Tibial nerve (tissue), 4 donors: ENCODE data around the gene RSPH3.

ENCODE experiments used
- CTCF ChIP-seq, 5 experiments: fragments of 200-600 bp in 3 of 5; fragments of 450-650 bp in 2 of 5; sonication (generic) in 3 of 5; IDR thresholded peaks; one replicate each; pipeline ENCODE4 v1.5.1; 2016 to 2019; ENCODE audit warnings: antibody characterized with exemption in 5 of 5, mild to moderate bottlenecking in 3 of 5, moderate library complexity in 2 of 5
- EP300 ChIP-seq, 2 donors: sonication (generic); formaldehyde crosslinking; IDR thresholded peaks; one replicate each; pipeline ENCODE4 v1.6.1; 2017; ENCODE audit warnings: antibody characterized with exemption in 2 of 2, mild to moderate bottlenecking in 1 of 2

- TF ChIP-seq CTCF (IDR thresholded peaks at IDR 0.05), result no peak
- TF ChIP-seq EP300 (IDR thresholded peaks at IDR 0.05), result no peak
Observed at GRCh38 chr6:159004592-159004991, 4.6 kb upstream of the RSPH3 start.
